Measurements from ENCODE around the gene FBXL13. TPM values are rescaled to one million over a fixed set of nuclear protein-coding genes. Genes with fewer than 3 reads are reported as not detected.
"Not testable (repeated sequence)": the region's sequence is repeated elsewhere in the genome, so short reads cannot be mapped to it uniquely, and the experiment has no call there.

Gene FBXL13
- polyA plus RNA-seq (ENCODE audit: insufficient read length) = 4.3 TPM
- long read RNA-seq, donor 1 = 0 reads
- long read RNA-seq, donor 2 = 0 reads
- long read RNA-seq, donor 3 = 0 reads
- long read RNA-seq, donor 4 = 0 reads
- long read RNA-seq, donor 5, partial matches to known transcripts = 254 of 336 reads
- long read RNA-seq, donor 5, other reads (novel, unspliced or antisense) = 82 of 336 reads
- long read RNA-seq, donor 6, partial matches to known transcripts = 37 of 55 reads
- long read RNA-seq, donor 6, other reads (novel, unspliced or antisense) = 18 of 55 reads
- long read RNA-seq, donor 7, partial matches to known transcripts = 33 of 77 reads
- long read RNA-seq, donor 7, other reads (novel, unspliced or antisense) = 43 of 77 reads
- long read RNA-seq, donor 8 = 0 reads

GRCh38 chr7:103074519-103075336 lies at the start of gene FBXL13, which contains the start of gene ARMC10:
Gene FBXL13, minus strand, starts transcription at chr7:103074796.
Gene ARMC10, plus strand, starts transcription at chr7:103075140. Its CDS starts 133 bp downstream, at chr7:103075273.
- peak; percentile 92 for DNase-seq

GRCh38 chr7:103123529-103123928 lies 48.9 kb upstream of the FBXL13 start:
- no peak for DNase-seq

- DNase-seq = no peak
Measured at GRCh38 chr7:103121641-103122040, 47.0 kb upstream of the FBXL13 start.

GRCh38 chr7:103120362-103120761 lies 45.8 kb upstream of the FBXL13 start:
- DNase-seq = no peak

GRCh38 chr7:103119791-103120291 lies 45.2 kb upstream of the FBXL13 start:
- DNase-seq = no peak

DNA sequence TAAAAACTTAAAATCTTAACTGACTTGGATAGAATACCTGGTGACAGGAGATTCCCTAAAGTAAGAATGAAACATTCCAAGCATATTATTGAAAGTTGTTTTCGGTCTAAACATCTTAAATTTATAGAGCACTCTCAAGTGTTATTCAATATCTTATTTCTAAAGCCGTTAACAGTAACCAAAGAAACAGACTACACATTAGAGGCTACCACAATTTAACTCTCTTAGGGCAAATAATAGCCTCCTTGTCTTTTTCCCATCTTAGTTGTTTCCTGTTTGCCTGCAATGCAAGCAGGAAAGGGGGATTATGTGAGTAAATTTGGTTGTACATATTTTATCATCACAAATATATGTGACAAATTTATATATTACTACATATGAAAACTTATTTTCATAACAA lies 42.9 kb upstream of the FBXL13 start:
- no peak for DNase-seq

DNA sequence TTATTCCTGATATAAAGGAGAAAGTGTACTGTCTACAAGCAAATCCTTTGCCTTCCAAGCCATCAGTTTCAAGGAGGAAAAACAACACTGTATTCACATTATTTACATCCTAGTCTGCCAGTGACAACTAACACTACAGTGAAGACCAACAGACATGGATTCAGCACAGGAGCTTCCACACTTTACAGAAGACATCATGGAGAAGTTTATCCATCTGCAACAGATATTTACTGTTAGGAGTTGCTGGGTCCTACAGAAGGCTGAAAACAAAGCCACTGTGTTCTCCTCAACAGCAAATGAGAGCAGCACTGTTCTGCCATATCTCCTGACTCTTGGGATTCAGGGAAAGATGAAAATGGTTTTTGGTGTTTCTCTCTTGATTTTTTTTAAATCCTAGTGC lies 42.4 kb upstream of the FBXL13 start:
- DNase-seq = no peak

- DNase-seq = no peak
Measured at GRCh38 chr7:103116511-103116910, 41.9 kb upstream of the FBXL13 start.

GRCh38 chr7:103115771-103116170 lies 41.2 kb upstream of the FBXL13 start:
- no peak for DNase-seq

DNA sequence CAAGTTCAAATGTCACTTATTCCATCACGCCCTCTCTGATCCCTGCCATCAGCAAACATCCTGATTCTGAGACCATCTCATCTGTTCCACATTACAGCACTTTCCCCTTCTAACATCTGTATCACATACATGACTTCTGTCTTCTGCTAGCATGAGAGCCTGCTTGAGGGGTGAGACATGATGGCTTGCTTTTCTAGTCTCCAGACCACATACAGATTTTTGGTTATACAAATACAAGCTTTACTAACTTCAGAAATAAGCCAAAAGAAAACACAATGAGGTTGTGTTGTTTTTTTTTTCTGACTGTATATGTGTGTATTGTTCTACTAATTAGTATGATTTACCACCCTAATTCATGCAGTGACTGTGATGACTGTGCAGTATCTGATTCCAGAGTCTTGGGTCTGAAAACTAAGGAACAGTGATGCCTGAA lies 40.0 kb upstream of the FBXL13 start:
- no peak for DNase-seq

GRCh38 chr7:103113164-103113563 lies 38.6 kb upstream of the FBXL13 start:
- no peak for DNase-seq

DNA sequence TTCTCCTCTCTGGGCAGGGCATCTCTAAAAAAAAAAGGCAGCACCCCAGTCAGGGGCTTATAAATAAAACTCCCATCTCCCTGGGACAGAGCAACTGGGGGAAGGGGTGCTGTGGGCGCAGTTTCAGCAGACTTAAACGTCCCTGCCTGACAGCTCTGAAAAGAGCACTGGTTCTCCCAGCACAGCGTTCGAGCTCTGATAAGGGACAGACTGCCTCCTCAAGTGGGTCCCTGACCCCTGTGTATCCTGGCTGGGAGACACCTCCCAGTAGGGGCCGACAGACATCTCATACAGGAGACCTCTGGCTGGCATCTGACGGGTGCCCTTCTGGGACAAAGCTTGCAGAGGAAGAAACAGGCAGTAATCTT lies 32.1 kb upstream of the FBXL13 start:
- not testable (repeated sequence) for DNase-seq

GRCh38 chr7:103106005-103106702 lies 31.6 kb upstream of the FBXL13 start:
- DNase-seq = peak; percentile 70

DNA sequence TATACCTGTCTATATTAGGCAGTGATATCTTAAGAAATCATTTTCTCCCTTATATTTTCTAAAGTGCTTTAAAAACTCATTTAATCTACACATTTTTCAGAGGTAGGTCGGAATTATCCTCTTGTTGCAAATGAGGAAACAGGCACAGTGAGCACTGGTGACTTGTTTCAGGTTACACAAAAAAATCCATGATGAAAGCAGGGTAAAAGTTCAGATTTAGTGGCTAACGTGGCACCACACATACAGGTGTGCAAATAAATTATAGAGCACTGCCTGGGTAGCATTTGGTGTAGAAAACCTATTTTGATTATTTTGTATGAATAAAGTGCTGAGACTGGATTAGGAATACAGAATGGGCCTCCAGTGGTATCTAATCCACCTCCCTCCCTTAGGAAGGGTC lies 26.9 kb upstream of the FBXL13 start:
- no peak for DNase-seq

DNA sequence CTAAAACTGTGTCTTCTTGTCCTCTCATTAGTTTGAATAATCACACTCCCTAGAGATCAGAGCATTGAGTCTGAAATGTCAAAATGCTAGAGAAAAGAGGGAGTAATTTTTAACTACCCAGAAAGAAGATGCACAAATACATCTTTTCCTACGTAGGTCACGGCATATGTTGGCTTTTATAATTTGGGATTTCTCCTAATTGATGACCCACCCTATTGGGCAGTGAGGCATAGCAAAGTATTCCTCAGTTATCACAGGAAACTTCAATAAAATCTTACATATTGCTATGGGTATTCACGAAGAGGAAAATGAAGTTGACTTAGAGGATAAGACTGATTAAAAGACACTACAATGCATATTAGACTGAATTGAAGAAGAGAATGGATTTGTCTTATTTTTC lies 25.8 kb upstream of the FBXL13 start:
- no peak for DNase-seq

GRCh38 chr7:103097041-103097440 lies 22.4 kb upstream of the FBXL13 start:
- DNase-seq = no peak

DNA sequence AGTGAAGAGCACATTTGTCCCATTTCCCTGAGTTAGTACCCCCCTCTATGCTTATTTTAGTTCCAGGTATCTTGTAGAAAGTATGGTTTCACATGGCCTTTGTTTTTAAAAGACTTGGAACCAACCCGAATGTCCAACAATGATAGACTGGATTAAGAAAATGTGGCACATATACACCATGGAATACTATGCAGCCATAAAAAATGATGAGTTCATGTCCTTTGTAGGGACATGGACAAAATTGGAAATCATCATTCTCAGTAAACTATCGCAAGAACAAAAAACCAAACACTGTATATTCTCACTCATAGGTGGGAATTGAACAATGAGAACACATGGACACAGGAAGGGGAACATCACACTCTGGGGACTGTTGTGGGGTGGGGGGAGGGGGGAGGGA lies 21.0 kb upstream of the FBXL13 start:
- not testable (repeated sequence) for DNase-seq

- no peak for DNase-seq
Measured at GRCh38 chr7:103094102-103094501, 19.5 kb upstream of the FBXL13 start.

DNA sequence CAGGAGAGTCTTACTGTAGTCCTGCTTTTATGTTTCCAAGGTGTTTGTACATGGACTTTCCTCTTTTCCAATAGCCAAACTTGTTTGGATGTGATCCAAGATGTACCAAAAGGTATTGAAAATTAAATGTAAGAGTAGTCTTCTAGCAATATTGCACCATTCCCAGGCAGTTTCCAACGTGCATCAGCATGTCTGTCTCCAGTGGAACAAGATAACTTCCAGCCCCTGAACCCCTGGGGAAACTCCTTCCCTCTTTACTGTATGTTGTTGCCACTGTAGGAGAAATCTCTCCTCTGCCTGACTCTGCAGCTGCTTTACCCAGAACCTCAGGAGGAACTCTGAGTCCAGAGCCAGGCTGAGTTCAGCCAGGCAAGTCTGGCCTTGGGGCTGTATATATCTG lies 18.8 kb upstream of the FBXL13 start:
- no peak for DNase-seq

- DNase-seq = not testable (repeated sequence)
Measured at GRCh38 chr7:103092321-103092720, 17.7 kb upstream of the FBXL13 start.

DNA sequence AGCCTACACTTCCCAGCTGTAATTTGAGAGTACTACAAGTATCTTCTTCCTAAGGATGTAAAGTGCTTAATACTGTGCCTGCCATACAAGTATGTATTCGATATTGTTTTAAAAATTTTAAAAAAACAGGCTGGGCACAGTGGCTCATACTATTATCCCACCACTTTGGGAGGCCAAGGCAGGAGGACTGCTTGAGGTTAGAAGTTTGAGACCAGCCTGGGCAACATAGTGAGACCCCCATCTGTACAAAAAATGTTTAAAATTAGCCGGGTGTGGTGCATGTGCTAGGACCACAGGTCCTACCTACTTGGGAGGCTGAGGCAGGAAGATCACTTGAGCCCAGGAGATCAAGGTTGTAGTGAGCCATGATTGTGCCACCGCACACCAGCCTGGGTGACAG lies 8.6 kb upstream of the FBXL13 start:
- DNase-seq = no peak

DNA sequence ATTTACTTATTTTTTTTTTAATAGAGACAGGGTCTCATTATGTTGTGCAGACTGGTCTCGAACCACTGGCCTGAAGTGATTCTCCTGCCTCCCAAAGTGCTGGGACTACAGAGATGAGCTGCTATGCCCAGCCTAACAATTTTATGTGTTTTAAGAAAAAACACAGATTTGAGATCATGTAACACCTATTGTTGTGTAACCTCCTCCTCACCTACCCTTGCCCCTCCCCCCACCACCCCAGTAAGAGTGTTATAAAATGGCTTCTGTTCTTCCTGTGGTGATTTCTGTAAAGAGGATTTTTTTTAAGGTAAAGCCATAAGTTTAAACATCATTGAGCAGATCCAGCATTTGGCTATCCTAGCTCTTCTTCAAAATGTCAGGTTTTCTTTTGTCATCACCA lies 7.9 kb upstream of the FBXL13 start:
- no peak for DNase-seq

DNA sequence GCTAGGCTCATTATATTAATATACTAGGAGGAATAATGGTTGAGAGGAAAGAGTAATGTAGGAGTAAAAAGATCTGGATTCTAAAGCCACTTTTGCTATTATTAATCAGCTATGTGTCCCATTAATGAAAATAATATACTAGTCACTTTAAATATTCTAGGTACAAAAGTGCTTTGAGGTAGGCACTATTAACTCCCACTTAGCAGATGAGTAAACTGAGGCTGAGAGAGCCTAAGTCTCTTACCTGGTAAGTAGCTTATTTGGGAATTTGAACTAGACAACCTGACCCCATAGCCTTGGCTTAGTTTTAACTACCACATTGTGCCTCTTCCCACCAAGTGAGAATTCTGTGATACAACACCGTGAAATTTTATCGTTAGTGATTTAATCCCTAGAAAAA lies 6.3 kb upstream of the FBXL13 start:
- no peak for DNase-seq
